AG10803 (cell line): ENCODE data around the gene CCDC136.
A peak's percentile ranks its signal among the peaks of the same experiment; 100 is the strongest.

ENCODE experiments used
- DNase-seq: peaks from one replicate; pipeline ENCODE4 v3.0.0; 2010; ENCODE audit warnings: low read depth
- H3K4me3 ChIP-seq: 2 replicates; pipeline ENCODE4 v1.5.1; 2011; ENCODE audit warnings: mild to moderate bottlenecking, low read length, control low read depth
- TF ChIP-seq, protein P1 (sequence below): conservative IDR thresholded peaks from 2 replicates; pipeline ENCODE4 v1.5.1; 2011; ENCODE audit warnings: mild to moderate bottlenecking, low read length, control low read depth, inconsistent platforms

Gene CCDC136

DNA sequence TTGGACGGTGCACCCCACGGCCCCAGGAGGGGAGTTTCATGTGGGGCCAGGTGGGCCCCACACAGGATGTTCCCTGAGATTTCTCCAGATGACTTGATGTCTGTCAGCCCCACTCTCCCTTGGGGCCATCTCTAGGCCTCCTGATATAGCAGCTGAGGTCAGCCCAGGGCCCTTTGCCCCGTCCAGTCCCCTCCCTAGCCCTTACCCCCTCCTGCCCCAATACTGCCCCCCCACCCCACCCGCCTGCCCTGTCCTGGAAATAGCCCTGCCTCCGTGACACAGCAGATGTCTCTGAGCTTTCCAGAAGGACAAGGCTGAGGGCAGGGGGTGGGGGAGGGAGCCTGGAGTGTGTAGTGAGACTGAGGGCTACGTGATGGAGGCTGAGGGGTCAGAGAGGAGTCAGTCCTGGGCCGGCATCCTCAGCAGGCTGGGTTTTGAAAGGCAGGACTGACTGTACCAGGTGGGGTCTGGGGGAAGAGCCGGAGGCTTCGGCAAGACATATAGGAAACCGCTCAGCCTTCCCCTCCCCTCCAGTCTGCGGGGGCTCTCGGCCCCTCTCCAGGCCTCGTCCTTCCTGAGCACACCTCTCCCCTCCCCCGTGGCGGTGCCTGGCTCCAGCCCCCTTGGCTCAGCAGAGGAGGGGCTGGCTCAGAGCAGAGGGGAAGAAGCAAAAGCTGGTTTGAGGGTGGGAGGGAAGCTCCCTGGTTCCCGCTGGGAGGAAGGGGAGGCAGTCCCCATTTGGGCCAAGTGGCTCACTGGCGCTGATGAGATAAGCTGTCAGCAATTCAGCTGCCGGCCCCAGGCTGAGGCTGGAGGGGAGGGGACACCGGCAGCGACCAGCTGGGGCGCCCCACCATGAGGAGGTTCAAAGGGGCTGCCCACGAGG, 40.5 kb downstream of the CCDC136 start:
- TF ChIP-seq, protein P1, sequence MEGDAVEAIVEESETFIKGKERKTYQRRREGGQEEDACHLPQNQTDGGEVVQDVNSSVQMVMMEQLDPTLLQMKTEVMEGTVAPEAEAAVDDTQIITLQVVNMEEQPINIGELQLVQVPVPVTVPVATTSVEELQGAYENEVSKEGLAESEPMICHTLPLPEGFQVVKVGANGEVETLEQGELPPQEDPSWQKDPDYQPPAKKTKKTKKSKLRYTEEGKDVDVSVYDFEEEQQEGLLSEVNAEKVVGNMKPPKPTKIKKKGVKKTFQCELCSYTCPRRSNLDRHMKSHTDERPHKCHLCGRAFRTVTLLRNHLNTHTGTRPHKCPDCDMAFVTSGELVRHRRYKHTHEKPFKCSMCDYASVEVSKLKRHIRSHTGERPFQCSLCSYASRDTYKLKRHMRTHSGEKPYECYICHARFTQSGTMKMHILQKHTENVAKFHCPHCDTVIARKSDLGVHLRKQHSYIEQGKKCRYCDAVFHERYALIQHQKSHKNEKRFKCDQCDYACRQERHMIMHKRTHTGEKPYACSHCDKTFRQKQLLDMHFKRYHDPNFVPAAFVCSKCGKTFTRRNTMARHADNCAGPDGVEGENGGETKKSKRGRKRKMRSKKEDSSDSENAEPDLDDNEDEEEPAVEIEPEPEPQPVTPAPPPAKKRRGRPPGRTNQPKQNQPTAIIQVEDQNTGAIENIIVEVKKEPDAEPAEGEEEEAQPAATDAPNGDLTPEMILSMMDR = no peak
- peak; percentile 41 for DNase-seq

DNA sequence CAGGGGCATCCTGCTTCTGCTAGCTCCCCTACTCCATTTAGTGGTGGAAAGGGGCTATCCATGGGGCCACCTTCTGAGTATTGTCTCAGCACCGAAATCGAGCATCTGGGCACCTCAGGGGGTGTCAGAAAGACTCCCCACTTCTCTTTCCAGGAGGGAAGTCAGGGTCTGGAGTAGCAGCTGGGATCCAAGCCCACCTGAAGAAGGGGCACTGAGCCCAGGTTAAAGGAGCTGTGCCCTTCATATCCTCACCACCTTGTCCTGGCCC, 41.0 kb downstream of the CCDC136 start:
- TF ChIP-seq, protein P1 = no peak
- H3K4me3 ChIP-seq = peak overlapping the region; percentile 96
- DNase-seq = no peak

More for the DNA sequence above, 40.5 kb downstream of the CCDC136 start:
- H3K4me3 ChIP-seq = peak overlapping the region; percentile 96

DNA sequence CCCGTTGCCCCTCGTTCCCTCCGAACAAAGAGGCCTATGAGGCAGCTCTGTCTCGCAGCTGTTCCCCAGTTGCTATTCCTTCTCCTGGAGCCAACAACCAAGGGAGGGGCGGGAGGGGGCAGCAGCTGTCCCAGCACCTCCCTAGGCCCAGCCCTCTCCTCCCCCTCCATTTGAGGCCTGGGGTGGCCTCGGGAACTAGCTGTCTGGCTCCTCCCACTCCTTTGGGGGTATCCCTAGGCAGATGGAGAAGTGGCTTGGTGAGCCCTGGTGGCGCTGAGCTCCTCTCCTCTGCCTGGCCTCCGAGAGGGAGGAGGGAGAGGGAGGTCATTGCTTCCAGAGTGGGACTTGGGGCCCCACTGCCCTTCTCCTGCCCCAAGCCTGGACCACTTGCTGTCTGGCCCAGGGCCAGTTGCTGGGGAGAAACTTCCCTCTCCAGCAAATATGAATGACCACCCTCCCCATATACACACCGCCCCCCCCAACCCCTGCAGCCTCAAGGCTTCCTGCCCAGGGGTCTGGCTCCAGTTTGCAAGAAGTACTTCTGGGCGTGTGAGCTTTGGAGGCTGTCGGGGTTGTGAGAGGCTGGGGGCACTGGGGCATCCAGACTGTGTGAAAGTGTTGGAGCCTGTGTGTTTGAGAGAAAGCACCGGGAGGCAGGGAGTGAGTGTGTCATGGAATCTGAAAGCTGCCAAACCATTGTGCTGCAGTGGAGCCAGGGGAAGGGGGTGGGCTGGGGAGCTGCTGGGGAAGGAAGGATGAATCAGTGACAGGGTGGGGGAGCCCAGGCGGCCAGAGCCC, 41.6 kb downstream of the CCDC136 start:
- TF ChIP-seq, protein P1 = no peak
- peak; percentile 84 for DNase-seq
- peak overlapping the region; percentile 96 for H3K4me3 ChIP-seq

DNA sequence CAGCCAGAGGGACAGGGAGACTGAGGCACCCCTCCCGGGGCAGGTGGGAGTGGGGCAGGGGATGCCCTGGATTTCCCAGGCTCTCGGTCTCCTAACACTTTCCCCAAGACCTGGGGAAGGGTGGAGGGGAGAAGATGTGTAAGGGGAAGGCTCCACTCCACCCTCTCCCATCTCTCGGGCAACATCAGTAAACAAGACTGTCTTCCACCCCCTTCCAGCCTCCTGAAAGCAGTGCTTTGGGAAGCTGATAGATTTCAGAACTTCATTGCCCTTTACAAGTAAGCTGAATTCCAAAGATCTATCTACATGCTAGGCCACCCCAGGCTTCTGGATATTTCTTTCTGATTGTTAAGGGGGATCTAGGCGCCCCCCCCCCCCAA, 42.2 kb downstream of the CCDC136 start:
- TF ChIP-seq, protein P1 = no peak
- peak; percentile 61 for DNase-seq
- peak overlapping the region; percentile 96 for H3K4me3 ChIP-seq

DNA sequence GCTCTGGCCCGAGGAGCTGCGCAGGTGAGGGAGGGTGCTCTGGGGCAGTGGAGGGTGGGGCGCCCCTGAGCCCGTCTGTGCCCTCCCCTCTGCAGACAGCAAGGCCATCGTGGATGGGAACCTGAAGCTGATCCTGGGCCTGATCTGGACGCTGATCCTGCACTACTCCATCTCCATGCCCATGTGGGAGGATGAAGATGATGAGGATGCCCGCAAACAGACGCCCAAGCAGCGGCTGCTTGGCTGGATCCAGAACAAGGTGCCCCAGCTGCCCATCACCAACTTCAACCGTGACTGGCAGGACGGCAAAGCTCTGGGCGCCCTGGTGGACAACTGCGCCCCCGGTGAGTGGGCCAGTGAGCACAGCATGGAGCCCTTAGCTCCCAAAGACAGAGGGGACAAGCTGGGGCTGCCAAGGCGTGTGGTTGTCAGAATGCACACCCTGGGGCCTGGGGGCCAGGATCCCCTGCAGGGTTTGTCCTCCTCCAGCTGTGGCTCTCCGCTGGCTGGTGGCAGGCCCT, 43.5 kb downstream of the CCDC136 start:
- DNase-seq = no peak
- H3K4me3 ChIP-seq = no peak overlapping the region
- TF ChIP-seq, protein P1 = no peak

DNA sequence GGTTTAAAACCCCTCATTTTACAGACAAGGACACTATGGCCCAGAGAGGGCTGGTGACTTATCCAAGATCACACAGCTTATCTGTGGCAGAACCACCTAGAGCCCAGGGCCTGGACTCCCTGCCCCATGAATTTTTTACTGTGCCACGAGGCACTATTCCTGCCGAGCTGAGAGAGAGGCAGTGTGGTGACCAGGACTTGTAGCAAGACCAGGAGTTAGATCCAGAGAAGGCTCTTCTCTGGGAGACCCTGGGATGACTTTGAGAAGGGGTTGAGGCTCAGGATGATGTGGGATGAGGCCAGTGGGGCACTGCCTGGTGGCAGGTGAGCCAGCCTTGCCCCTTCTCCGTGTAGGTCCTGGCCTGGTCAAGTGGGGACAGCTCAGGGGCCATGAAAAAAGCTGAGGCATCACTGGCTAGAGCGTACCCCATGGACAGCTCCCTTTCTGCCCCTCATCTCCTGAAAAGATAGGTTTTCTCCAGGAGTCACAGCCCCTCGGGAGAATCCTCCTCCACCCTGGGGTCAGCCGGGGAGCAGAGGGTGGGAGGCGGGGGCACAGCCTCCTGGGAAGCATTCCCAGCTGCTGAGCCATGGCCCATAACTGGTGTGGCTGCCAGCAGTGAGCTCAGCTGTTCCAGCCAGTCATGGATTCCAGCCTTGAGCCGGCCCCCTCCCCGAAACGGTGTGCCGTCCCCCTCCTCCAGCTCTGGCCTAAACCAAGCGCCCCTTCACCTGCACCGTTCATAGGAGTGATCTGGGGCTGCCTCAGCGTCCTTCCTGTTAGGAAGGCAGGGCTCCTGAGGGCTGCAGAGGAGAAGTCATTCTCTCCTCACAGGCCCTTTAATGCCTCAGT, 44.2 kb downstream of the CCDC136 start:
- 0 out of 2 replicates have a peak overlapping the region, but pooled peaks have one; percentile 7 for H3K4me3 ChIP-seq
- TF ChIP-seq, protein P1 = no peak
- DNase-seq = peak; percentile 65
